K562 (cell line): Measurements from ENCODE around the gene SPATA2L. TPM values are rescaled to one million over a fixed set of nuclear protein-coding genes. Genes with fewer than 3 reads are reported as not detected.

Experiments used
- CCNT2 ChIP-seq: IDR thresholded peaks from 2 replicates; pipeline ENCODE4 v1.6.1; 2011; ENCODE audit warnings: borderline replicate concordance, low read depth, mild to moderate bottlenecking, moderate library complexity, mixed read lengths, low read length; ENCODE audit not compliant: insufficient read length; ENCODE audit errors: extremely low read depth
- CREB1 ChIP-seq, 2 experiments: sonication (generic) in 1 of 2; formaldehyde crosslinking in 1 of 2; IDR thresholded peaks; 2 replicates each; pipeline versions ENCODE4 v1.6.1 to v1.8.0; 2012 to 2022; ENCODE audit warnings: inconsistent platforms in 1 of 2, mild to moderate bottlenecking in 1 of 2, missing genetic modification reagents in 1 of 2, moderate library complexity in 1 of 2
- CREM ChIP-seq: IDR thresholded peaks from 2 replicates; pipeline ENCODE4 v1.6.1; 2014; ENCODE audit warnings: antibody characterized with exemption, low read depth
- ELF1 ChIP-seq: fragments of 200-800 bp; sonication (Bioruptor generic); IDR thresholded peaks from 2 replicates; pipeline ENCODE4 v1.6.1; 2016; ENCODE audit warnings: missing genetic modification characterization, missing compliant biosample characterization
- FIP1L1 ChIP-seq: fragments of 200-400 bp; formaldehyde crosslinking; IDR thresholded peaks from 2 replicates; pipeline ENCODE4 v1.6.1; 2018; ENCODE audit warnings: mild to moderate bottlenecking, low read depth, low read length; ENCODE audit not compliant: poor library complexity, severe bottlenecking
- FOSL1 ChIP-seq: fragments of 200-800 bp; sonication (Bioruptor generic); conservative IDR thresholded peaks from 2 replicates; pipeline ENCODE4 v1.6.1; 2016; ENCODE audit warnings: missing genetic modification characterization, missing compliant biosample characterization
- FOXP4 ChIP-seq: sonication (generic); formaldehyde crosslinking; IDR thresholded peaks from 2 replicates; pipeline ENCODE4 v1.8.0; 2022; ENCODE audit warnings: mild to moderate bottlenecking, missing genetic modification reagents, borderline replicate concordance
- GMEB1 ChIP-seq: fragments of 250-450 bp; sonication (Bioruptor Pico); IDR thresholded peaks from 2 replicates; pipeline ENCODE4 v1.4.0; 2020; ENCODE audit warnings: mild to moderate bottlenecking
- KLF1 ChIP-seq: fragments of 450-650 bp; IDR thresholded peaks from 2 replicates; pipeline ENCODE4 v1.6.1; 2016; ENCODE audit warnings: missing genetic modification characterization, missing compliant biosample characterization
- KLF6 ChIP-seq: fragments of 250-450 bp; sonication (Bioruptor Pico); IDR thresholded peaks from 2 replicates; pipeline ENCODE4 v1.4.0; 2020; ENCODE audit warnings: mild to moderate bottlenecking, moderate library complexity, borderline replicate concordance
- MCM7 ChIP-seq, 2 experiments: fragments of 450-650 bp; IDR thresholded peaks; 2 replicates each; pipeline ENCODE4 v1.6.1; 2016 to 2018
- PHB ChIP-seq: fragments of 250-450 bp; sonication (Bioruptor Pico); IDR thresholded peaks from 2 replicates; pipeline ENCODE4 v1.5.0; 2021
- RBM17 ChIP-seq: fragments of 200-400 bp; formaldehyde crosslinking; IDR thresholded peaks from 2 replicates; pipeline ENCODE4 v1.6.1; 2017; ENCODE audit warnings: low read depth, mild to moderate bottlenecking, low read length, borderline replicate concordance
- RNF219 ChIP-seq: fragments of 250-450 bp; sonication (Bioruptor Pico); IDR thresholded peaks from 2 replicates; pipeline ENCODE4 v1.5.0; 2022; ENCODE audit warnings: mild to moderate bottlenecking
- SRSF7 ChIP-seq: fragments of 200-400 bp; formaldehyde crosslinking; optimal IDR thresholded peaks from 2 replicates; pipeline ENCODE3; 2017; ENCODE audit warnings: mild to moderate bottlenecking, low read depth, low read length
- STAG1 ChIP-seq: sonication (generic); formaldehyde crosslinking; IDR thresholded peaks from 2 replicates; pipeline ENCODE4 v1.5.0; 2020; ENCODE audit warnings: missing genetic modification reagents, borderline replicate concordance
- TAF15 ChIP-seq: fragments of 200-400 bp; formaldehyde crosslinking; IDR thresholded peaks from 2 replicates; pipeline ENCODE4 v1.6.1; 2017; ENCODE audit warnings: mild to moderate bottlenecking, low read depth, low read length, moderate library complexity
- ZHX1 ChIP-seq: fragments of 150-350 bp; conservative IDR thresholded peaks from 2 replicates; pipeline ENCODE4 v1.6.1; 2014; ENCODE audit warnings: low read length
- polyA plus RNA-seq, 8 experiments: library from polyadenylated mRNA; depleted of rRNA in 4 of 8; stranded (reverse) in 5 of 8; unstranded in 3 of 8; fragments of >200 nt; fragmentation: Nextera tagmentation in 2 of 8; fragmentation: Illumina TruSeq in 1 of 8; extraction: Ambion mirVana in 2 of 8; extraction: Trizol in 1 of 8; gene quantifications; 2 replicates each; pipeline versions ENCODE4 v1.2.1 to v1.2.3, GENCODE V29; 2011 to 2014; ENCODE audit warnings: inconsistent platforms in 1 of 8, missing spikeins in 1 of 8
- total RNA-seq, 7 experiments: library from RNA; depleted of rRNA in 6 of 7; stranded (reverse); fragments of >200 nt in 6 of 7; fragmentation: Illumina TruSeq in 2 of 7; extraction: Trizol in 2 of 7; gene quantifications; 2 replicates each; pipeline versions ENCODE4 v1.2.1 to v1.2.3, GENCODE V29; 2011 to 2021; ENCODE audit warnings: low replicate concordance in 1 of 7

Gene SPATA2L
- total and polyA plus RNA-seq, 9 of the 15 experiments (the other 6 are each of a cell fraction or from before 2014, with no cell fraction given) = 0.13 to 19.2 (median 4.8) TPM; not detected in 1

GRCh38 chr16:89721546-89722391 lies 20.3 kb upstream of the SPATA2L start (continued):
- TF ChIP-seq FOXP4 (CRISPR knock-in tag) (no peak), SRSF7 (peak; percentile 41), RNF219 (CRISPR knock-in tag) (no peak), CREB1 (IDR thresholded peaks at IDR 0.05) (no peak), CREB1 (CRISPR knock-in tag; IDR thresholded peaks at IDR 0.05) (0 out of 2 replicates have a peak, but pooled peaks have one; percentile 4), MCM7 (IDR thresholded peaks at IDR 0.05) (no peak), FIP1L1 (peak; percentile 31), KLF1 (tag) (no peak; the same call in 1 of the 2 replicates), KLF6 (CRISPR knock-in tag) (no peak), CCNT2 (peak; percentile 70), ELF1 (tag) (no peak; the same call in 1 of the 2 replicates), FOSL1 (tag) (0 out of 2 replicates have a peak, but pooled peaks have one; percentile 11), STAG1 (CRISPR knock-in tag) (no peak), TAF15 (peak; percentile 10; the same call in 1 of the 2 replicates), CREM (no peak), ZHX1 (no peak), PHB (no peak), RBM17 (no peak), GMEB1 (CRISPR knock-in tag) (no peak)
